Measurements from ENCODE around the gene PRXL2B.

Gene PRXL2B, protein sequence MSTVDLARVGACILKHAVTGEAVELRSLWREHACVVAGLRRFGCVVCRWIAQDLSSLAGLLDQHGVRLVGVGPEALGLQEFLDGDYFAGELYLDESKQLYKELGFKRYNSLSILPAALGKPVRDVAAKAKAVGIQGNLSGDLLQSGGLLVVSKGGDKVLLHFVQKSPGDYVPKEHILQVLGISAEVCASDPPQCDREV

DNA sequence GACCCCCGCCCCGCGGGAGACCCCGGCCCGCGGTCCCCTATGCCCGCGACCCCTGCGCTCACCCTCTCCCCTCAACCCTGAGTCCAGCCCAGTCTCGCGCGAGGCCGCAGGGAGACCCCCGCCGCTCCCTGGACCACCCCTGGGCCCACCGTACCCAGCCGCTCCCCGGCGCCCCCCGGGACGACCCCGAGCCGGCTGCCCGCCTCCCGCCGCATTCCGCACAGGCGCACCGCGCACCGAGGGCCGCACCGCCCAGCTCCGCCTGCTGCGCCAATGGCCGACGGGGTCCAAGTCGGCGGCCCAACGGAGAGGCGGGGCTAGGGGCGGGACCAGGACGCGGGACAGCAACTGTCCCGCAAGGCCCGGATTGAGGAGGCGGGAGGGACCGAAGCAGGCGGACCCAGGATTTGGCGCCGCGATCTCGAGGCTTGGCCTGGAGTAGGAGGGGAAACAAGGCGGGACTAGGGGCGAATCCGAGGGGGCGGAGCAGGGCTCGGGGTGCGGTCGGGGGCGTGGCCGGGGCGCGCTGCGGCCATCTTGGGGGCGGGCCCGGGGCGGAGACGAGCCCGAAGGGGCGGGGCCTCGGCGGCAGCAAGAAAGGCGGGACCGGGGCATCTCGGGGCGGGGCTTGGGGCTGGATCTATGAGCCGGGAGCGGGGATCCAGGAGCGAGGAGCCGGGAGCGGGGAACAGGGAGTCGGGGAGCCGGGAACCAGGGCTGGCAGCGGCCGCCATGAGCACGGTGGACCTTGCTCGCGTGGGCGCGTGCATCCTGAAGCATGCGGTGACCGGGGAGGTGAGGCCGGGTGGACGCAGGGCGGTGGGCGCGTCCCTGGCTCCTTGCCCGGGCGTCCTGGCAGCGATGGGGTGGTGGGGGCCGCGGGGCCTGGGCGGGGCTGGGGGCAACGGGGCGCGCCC is at the start of gene PRXL2B:
TSS of gene PRXL2B (plus strand) at position 624 of the 917 bp plus-strand sequence. CDS start at position 733, 109 bp downstream.
- Mint-ChIP-seq H3K9me3 (no peaks in the 10 kb centered on the region), H3K4me3 (peak within 1 kb of the TSS; percentile 94 to 100), H3K27ac (peak within 1 kb of the TSS; percentile 94 to 99), H3K4me1 (peaks cover 64% of the 10 kb centered on the region), H3K27me3 (no peaks in the 10 kb centered on the region)
- peak; percentile 98 to 99 for DNase-seq
- ATAC-seq, result peak; percentile 77

DNA sequence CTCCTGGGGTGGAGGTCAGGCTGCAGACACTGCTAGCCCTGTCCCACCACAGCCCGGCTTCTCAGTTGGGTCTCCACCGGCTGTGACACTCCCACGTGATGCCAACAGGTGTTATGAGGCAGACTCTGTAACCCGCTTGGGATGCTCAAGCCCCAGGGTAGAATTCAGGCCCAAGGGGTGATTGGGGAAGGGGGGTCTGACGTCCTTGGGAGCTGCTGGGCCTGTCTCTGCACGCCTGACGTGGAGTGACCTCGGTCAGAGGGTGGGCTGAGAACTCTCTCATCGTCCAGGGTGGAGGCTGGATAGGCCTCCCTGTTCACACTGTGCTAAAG is 48.8 kb upstream of the PRXL2B start:
- Mint-ChIP-seq H3K4me3 (no peak overlapping the region), H3K4me1 (peaks cover 16% of the 10 kb centered on the region), H3K27ac (no peak overlapping the region), H3K27me3 (peaks cover 7% of the 10 kb centered on the region), H3K9me3 (no peaks in the 10 kb centered on the region)
- DNase-seq (no peak), ATAC-seq (no peak)

DNA sequence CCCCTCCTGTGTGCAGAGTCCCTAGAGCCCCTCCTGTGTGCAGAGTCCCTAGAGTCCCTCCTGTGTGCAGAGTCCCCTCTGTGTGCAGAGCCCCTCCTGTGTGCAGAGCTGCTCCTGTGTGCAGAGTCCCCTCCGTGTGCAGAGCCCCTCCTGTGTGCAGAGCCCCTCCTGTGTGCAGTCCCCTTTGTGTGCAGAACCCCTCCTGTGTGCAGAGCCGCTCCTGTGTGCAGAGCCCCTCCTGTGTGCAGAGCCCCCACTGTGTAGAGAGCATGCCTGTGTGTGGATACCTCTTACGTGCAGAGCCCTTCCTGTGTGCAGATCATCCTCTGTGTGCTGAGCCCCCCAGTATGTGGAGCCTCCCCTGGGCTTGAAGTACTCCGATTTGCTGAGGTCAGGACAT is 48.2 kb upstream of the PRXL2B start:
- DNase-seq (no peak), ATAC-seq (no peak)
- H3K4me1 Mint-ChIP-seq, result peaks cover 21% of the 10 kb centered on the region
- H3K4me3 Mint-ChIP-seq, result no peak overlapping the region
- no peak overlapping the region for H3K27ac Mint-ChIP-seq
- H3K27me3 Mint-ChIP-seq, result peaks cover 3% of the 10 kb centered on the region
- no peaks in the 10 kb centered on the region for H3K9me3 Mint-ChIP-seq

DNA sequence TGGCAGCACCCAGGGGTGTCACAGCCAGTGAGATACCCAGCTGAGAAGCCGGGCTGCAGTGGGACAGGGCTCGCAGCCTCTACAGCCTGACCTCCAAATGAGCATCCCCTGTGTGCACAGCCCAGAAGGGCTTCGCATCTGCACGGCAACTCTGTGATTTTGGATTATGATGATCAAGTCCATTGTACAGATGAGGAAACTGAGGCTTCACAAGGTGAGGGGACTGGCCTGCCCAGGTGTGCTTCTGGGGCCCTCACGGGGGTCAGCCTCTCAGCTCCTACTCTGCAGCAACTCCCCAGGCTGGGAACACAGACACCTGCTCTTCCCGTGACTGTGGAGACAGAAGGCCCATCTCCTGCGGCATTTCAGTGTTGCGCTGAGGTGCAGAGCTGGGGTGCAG is 47.7 kb upstream of the PRXL2B start:
- DNase-seq (no peak), ATAC-seq (no peak)
- Mint-ChIP-seq H3K27ac (no peak overlapping the region), H3K27me3 (no peaks in the 10 kb centered on the region), H3K4me3 (no peak overlapping the region), H3K4me1 (peaks cover 26% of the 10 kb centered on the region), H3K9me3 (no peaks in the 10 kb centered on the region)

DNA sequence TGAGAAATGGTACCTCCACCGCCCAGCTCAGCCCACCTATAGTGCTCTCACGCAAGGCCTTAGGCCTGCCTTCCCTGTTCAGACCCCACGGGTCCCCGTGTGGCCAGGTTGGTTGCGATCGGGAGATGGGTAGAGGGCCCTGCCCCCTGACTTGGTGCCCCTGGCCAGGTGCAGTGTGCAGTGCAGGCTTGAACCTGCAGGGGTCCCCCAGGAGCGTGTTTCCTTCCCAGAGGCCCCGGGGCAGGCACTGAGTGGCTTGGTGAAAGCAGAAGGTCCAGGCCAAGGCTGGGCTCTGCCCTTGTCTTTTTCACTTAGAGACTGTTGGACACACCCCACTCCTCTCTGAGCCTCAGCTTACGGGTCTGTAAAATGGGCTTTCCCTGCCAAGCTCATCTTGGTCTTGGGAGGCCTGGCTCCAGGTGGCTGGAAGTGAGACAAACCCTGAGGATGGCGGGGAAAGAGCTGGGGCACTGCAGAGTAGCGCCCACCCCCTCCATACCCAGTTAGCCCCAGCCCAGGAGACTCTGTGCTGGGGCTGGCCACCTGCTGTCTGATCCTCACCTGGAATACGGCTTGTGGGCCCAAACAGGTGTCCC is 47.2 kb upstream of the PRXL2B start:
- Mint-ChIP-seq H3K9me3 (no peaks in the 10 kb centered on the region), H3K27me3 (no peaks in the 10 kb centered on the region), H3K4me3 (no peak overlapping the region), H3K4me1 (peaks cover 31% of the 10 kb centered on the region), H3K27ac (no peak overlapping the region)
- ATAC-seq, result peak; percentile 50
- DNase-seq, result peak; percentile 46 to 52

DNA sequence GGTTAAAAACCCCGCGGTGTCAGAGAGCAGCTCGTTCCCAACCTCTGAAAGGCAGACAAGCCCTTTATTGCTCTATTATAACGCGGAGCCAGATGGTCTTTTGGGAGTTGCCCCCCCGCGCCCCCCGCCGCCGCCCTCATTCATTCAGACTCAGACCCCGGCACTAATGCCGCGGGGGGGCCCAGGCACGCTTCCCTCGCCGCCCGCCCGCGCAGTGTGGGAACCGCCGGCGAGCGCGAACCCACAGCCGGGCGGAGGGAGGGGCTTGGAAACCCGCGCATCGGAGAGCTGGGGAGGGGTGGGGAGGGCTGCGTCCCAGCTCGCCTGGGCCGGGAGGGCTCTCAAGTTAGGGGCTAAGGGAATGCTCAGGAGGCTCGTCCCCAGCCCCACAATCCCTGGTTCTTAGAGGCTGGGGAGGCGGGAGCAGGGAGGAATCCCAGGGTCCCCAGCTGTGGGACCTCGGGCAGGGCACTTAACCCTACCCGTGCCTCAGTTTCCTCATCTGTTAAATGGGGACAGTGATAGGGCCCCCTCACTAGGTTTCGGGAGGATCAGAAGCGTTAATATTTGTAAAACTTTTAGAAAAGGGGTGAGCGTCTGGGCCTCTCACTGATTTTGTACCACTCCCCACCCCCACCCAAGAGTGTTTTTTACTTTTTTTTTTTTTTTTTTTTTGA is 45.6 kb upstream of the PRXL2B start:
- Mint-ChIP-seq H3K9me3 (no peaks in the 10 kb centered on the region), H3K27me3 (no peaks in the 10 kb centered on the region), H3K27ac (no peak overlapping the region), H3K4me1 (peaks cover 46% of the 10 kb centered on the region), H3K4me3 (peak overlapping the region in 1 of 2 donors; percentile 50)
- ATAC-seq (no peak), DNase-seq (no peak)

DNA sequence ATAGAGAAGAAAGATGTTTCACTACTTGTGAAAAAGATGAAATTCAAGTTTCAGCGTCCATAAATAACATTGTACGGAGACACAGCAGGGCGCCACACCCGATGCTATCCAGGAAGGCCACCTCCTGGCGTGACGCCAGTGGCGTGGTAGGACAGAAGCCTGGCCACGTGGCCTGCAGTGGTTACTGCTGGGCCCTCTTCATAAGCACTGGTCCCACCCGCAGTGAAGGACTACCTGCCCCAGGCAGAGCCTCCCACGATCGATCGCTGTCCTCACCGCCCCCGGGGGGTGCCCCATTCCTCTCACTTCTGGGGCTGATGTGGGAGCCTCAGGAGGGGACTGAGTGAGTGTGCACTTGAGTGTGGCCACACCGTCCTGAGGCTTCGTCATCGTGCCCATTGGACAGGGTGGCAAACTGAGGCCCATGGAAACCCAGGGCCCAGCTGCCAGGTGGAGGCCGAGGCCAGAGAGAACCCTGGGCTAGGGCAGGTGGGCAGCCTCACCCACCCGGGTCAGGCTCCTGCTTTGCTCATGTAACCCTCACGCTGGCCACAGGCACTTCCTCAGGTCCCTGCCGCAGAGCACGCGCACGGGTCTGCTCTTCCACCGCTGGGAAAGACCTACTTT is 44.8 kb upstream of the PRXL2B start:
- no peaks in the 10 kb centered on the region for H3K9me3 Mint-ChIP-seq
- DNase-seq (no peak), ATAC-seq (no peak)
- no peak overlapping the region for H3K4me3 Mint-ChIP-seq
- peaks cover 48% of the 10 kb centered on the region for H3K4me1 Mint-ChIP-seq
- no peaks in the 10 kb centered on the region for H3K27me3 Mint-ChIP-seq
- H3K27ac Mint-ChIP-seq, result no peak overlapping the region

DNA sequence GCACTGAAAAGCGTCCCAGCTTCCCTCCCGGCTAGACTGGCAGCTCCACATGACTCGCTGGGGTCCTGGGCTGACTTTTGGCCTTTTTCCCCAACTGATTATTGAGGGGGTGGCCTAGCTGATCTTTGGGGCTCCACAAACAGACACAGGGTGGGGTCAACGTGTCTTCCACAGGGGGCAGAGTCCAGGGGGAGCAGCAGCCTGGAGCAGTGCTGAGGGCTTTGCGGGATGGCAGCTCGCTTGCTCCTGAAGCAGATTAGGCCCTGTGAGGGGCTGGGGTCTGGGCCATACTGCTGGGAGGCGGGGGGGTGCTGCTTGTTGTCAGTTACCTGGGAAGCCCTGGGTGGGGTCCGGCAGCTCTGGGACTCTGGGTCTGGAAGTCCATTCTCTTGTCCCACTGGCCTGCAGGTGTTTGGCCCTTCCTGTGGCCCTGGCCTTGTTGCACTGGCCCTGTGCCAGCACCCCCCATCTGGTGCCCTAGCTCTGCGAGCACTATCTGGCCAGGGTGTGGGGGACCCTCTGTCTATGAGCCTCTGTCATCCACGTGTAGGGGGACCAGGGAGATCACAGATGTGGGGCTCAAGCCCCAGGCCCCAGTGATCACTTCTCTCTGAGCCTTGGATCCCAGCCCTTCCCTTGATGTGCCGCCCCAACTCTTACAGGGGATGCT is 44.2 kb upstream of the PRXL2B start:
- Mint-ChIP-seq H3K27ac (no peak overlapping the region), H3K4me1 (peaks cover 48% of the 10 kb centered on the region), H3K4me3 (no peak overlapping the region), H3K9me3 (no peaks in the 10 kb centered on the region), H3K27me3 (no peaks in the 10 kb centered on the region)
- no peak for ATAC-seq
- DNase-seq, result no peak

DNA sequence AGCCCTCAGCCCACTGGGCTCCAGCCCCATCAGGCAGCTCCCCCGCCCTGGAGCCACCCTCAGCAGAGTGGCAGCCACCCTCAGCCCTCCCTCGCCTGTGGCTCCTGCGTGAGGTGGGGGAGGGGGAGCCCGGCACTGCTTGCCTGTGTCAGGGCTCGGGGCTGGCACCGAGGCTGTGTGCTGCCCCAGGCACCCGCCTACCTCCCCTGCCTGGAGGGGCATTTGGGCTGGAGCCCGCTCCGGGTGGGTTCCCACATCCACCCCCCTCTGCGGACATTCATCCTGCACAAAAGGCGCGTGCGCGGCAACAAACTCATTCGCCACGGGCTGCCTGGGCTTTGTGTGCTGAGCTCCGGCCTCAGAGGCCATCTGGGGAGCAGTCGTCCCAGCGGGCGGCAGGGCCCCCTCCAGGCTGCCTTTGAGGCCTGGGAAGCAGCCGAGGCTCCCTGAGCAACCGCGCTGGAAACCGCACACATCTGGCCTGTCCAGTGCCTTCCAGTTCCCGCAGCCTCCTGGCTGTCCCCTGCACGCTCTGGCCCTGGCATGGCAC is 43.0 kb upstream of the PRXL2B start:
- peak overlapping the region in 1 of 2 donors; percentile 51 for H3K4me3 Mint-ChIP-seq
- H3K27me3 Mint-ChIP-seq, result no peaks in the 10 kb centered on the region
- no peaks in the 10 kb centered on the region for H3K9me3 Mint-ChIP-seq
- ATAC-seq (no peak), DNase-seq (peak in 1 of 2 donors; percentile 40)
- H3K4me1 Mint-ChIP-seq, result peaks cover 48% of the 10 kb centered on the region
- peak overlapping the region in 1 of 2 donors; percentile 12 for H3K27ac Mint-ChIP-seq

DNA sequence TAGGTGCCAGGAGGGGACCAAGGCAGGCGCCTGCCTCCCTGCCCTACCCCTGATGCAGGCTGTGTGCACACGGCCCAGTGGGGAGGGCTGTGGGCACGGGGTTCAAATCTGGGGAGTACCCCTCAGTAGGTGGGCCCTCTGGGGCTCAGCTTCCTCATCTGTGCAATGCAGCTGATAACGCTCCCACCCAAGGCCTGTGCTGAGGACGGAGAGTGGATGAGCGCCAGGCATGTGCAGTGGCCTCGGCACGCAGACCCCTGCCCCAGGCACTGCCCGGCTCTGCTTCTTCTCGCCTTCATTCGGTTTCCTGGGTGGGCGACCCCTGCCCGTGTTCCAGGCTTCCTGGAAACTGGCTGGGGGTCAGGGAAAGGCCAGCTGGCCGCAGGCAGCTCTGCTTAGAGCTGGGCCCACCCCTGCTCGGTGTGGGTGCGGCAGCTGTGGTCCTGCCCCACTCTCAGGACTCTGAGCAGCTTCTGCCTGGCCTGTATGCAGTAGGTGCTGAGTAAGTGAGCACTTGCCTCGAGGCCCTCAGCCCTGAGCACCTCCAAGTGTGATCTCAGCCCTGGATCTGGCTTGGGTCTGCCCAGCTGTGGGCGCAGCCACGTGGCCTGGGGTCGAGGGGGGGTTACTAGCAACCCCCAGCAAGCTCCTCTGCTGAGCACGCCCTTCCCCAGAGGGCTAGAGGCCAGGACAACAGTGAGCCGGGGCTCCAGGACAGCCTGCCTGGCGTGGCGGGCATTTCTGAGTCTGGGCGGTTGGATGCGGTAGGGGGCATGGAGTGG is 42.3 kb upstream of the PRXL2B start:
- Mint-ChIP-seq H3K4me3 (peak overlapping the region in 1 of 2 donors; percentile 51), H3K4me1 (peaks cover 54% of the 10 kb centered on the region), H3K27ac (peak overlapping the region in 1 of 2 donors; percentile 12), H3K27me3 (no peaks in the 10 kb centered on the region), H3K9me3 (no peaks in the 10 kb centered on the region)
- ATAC-seq, result no peak
- DNase-seq, result no peak

DNA sequence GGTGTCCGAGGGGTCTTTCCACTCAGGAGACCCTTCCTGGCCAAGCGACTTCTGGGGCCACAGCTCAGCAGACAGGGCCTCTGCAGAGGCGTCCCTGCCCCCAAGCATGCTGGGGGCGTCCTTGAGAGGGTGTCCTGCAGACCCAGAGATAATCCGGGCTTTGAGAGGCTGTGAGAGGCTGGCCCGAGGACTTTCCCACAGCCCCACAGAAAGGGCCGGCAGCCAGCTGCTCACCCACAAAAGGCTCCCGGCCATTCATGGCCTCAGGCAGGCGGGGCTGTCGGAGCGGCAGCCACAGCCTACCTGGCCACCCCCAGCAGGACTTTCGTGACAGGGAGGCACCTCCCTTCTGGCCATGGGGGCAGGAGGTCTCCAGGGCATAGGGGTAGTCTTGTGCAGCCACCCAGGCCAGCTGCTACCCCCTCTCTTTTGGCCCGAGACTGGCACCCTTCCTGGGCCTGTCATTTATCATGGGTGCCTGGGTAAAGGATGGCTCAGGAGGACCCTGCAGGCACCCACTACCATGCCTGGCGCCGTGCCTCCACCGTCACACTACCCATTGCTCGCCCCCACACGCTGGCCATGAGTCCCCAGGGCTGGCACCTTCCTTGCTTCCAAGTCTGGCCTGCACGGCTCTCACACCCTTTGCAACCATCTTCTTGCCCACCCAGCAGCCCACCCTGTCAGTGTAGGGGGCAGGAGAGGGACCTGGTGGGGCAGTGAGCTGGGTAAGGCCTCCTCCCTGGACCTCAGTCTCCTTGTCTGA is 41.5 kb upstream of the PRXL2B start:
- peak overlapping the region in 1 of 2 donors; percentile 27 for H3K27ac Mint-ChIP-seq
- no peak for DNase-seq
- peak overlapping the region; percentile 26 to 78 for H3K4me3 Mint-ChIP-seq
- H3K27me3 Mint-ChIP-seq, result no peaks in the 10 kb centered on the region
- ATAC-seq, result no peak
- peaks cover 61% of the 10 kb centered on the region for H3K4me1 Mint-ChIP-seq
- H3K9me3 Mint-ChIP-seq, result no peaks in the 10 kb centered on the region

DNA sequence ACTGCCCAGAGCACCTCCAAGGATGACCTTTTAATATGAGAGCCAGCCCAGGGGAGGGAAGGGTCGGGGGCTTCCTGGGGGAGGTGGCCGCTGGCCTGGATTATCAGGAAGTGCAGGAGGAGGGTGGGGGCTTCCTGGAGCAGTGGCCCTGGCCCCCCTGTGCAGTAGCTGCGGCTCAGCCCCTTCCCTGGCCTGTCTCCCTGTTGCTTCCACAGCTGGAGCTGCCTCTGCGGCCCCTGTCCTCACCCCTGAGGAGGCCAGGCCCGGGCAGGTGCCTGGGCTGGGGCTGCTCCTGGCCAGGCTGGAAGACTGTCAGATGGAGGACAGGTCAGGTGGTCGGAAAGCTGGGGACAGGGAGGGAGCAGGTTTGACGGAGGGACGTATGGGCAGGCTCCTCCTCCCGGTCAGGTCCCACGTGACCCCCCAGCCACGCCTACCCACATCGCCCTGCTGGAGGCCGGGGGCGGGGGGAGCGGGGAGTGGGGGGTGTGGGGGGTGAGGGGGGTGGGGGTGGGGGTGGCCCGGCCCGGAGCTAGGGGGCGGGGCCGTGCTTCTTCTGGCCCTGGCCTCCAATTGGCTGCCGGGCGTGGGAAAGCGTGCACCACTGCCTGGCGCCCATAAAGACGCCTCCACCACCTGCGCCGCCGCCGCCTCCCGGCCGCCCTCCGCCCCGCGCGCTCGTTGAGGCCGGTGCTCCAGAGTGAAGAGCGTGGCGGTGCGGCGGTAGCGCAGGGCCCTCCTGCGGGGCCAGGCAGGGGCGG is 40.6 kb upstream of the PRXL2B start:
- peak overlapping the region in 1 of 2 donors; percentile 33 for H3K27ac Mint-ChIP-seq

More for the DNA sequence above, 40.6 kb upstream of the PRXL2B start:
- DNase-seq (peak; percentile 92), ATAC-seq (peak; percentile 48)
- H3K9me3 Mint-ChIP-seq, result no peaks in the 10 kb centered on the region
- H3K27me3 Mint-ChIP-seq, result no peaks in the 10 kb centered on the region
- H3K4me1 Mint-ChIP-seq, result peaks cover 67% of the 10 kb centered on the region
- H3K4me3 Mint-ChIP-seq, result peak overlapping the region; percentile 91 to 93
